ENCODE measurements around the gene KCNQ1OT1. TPM values are rescaled to one million over a fixed set of nuclear protein-coding genes. Genes with fewer than 3 reads are reported as not detected.

KCNQ1OT1 gene
- total and polyA plus RNA-seq, 12 donors = 0.01 to 0.73 (median 0.43) TPM

- H3K4me1 ChIP-seq = peaks cover 0 to 44% (median 16%) of the 10 kb centered on the region in 9 donors
- no peak for TF ChIP-seq CTCF (IDR thresholded peaks at IDR 0.05)
- WGBS, 2 donors = 87 to 91% methylated on average over 7 of the region's 7 CpGs
- H3K36me3 ChIP-seq = no peaks in the 10 kb centered on the region
- ATAC-seq (no peak), DNase-seq (no peak)
- no peak overlapping the region for H3K4me3 ChIP-seq
- intact Hi-C loops (cut with DNase I) = no loop called here
- no peaks in the 10 kb centered on the region for H3K9me3 ChIP-seq
- no peak overlapping the region for H3K27ac ChIP-seq
- H3K27me3 ChIP-seq = no peaks in the 10 kb centered on the region
Measured at GRCh38 chr11:2578929-2579270, 120.9 kb downstream of the KCNQ1OT1 start.

DNA sequence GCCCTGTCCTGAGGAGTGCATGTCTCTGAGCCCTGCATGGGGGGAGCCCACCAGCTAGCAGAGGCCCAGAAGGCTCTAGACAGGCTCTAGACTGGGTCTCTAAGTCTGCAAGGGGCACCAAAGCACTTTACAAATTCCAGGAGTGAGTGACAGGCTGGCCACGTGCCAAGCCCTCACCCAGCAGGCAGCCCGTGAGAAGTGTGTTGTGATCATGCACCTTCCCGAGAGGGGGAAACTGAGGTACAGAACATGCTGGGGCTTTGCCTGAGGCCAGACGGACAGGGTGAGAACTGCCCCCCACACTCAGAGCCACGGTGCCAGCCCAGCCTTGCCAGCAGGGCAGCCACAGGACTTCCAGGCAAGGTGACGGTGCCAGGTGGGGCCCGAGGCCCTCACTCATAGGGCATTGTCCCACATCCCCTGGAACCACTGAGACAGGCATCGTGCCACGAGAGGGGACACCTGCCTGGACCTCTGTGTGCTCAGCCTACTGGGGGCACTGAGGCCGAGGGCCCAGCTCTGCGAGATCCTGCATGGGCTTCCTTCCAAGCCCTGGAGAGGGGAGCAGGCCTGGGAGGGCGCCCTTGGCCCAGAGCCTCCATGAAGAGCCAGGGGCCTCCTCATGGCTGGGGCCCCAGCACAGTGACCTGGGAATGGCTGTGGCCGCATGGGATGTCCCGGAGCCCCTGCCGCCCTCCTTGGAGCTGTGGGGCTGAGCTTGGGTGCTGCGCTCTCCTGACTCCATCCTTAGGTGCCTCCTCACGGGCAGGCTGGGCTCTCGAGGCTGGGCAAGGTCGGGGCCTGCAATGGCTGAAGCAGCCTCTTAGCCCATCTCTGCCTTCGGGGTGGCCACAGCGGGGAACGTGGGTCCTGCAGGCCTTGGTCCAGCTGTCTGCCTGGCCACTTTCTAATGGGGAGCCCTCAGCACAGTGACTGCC lies 121.5 kb downstream of the KCNQ1OT1 start:
- DNase-seq = peak in 1 of 2 donors; percentile 14
- Histone ChIP-seq H3K4me1 (peaks cover 0 to 40% (median 16%) of the 10 kb centered on the region in 9 donors), H3K27ac (no peak overlapping the region), H3K36me3 (peaks cover 0 to 4% (median 0%) of the 10 kb centered on the region in 9 donors), H3K9me3 (no peaks in the 10 kb centered on the region), H3K27me3 (no peaks in the 10 kb centered on the region), H3K4me3 (no peak overlapping the region)
- peak in 5 of 8 donors; percentile 3 to 22 (median 9) for ATAC-seq
- WGBS, 2 donors = 78 to 85% methylated on average over 22 of the region's 22 CpGs
- intact Hi-C loops (cut with DNase I) = no loop called here
- TF ChIP-seq CTCF (IDR thresholded peaks at IDR 0.05) = no peak

DNA sequence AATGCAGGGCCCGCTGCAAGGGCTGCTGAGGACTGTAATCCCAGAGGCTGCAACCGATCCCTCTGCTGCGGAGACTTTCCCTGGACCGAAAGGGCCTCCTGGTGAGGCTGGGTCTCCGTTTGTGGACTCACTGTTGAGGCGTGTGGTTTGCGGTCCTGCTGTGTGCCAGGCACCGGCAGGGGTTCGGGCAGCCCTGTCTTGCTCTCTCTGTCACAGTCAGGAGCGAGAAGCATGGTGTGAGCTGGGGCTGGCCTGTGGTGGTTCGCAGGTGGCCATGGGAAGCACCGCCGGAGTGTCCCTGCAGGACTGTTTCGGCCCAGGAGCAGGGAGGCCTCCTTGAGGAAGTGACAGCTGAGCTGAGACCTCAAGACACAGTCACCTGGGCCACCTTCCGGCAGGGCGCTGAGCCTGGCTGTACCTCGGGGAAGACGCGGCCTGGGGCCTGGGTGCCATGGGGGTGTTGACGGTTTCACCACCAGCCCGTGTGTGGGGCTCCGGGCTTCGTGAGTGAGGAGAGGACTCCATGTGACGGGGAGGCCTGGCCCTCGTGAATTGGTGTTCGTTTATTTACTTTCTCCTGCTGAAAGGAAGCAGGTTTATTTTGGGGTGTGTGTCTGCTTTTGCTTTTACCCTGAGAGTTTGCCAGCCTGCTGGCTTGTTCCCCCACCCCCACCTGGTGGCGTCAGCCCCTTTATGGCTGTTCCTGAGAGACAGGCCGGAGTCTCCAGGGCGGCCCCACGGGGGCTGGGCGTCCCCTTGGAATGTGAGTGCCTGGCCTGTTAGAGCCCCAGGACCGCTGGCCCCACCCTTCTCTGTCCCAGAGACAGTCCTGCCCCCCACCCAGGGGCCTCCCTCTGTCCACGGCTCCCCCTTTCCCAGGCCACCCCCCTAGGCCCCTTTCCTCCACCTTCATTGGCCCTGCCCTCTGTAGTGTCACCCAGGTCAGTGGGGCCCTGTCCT lies 122.5 kb downstream of the KCNQ1OT1 start:
- Histone ChIP-seq H3K27me3 (no peaks in the 10 kb centered on the region), H3K4me3 (no peak overlapping the region), H3K27ac (no peak overlapping the region), H3K4me1 (peaks cover 0 to 30% (median 11%) of the 10 kb centered on the region in 9 donors), H3K9me3 (no peaks in the 10 kb centered on the region), H3K36me3 (peaks cover 0 to 4% (median 0%) of the 10 kb centered on the region in 9 donors)
- WGBS, 2 donors = 83 to 88% methylated on average over 33 of the region's 33 CpGs
- DNase-seq (peak in 1 of 2 donors; percentile 11), ATAC-seq (peak in 1 of 8 donors; percentile 6)
- intact Hi-C loops (cut with DNase I) = no loop called here
- no peak for TF ChIP-seq CTCF (IDR thresholded peaks at IDR 0.05)

GRCh38 chr11:2576549-2576948 lies 123.2 kb downstream of the KCNQ1OT1 start:
- Histone ChIP-seq H3K36me3 (peaks cover 0 to 4% (median 0%) of the 10 kb centered on the region in 9 donors), H3K27ac (no peak overlapping the region), H3K4me1 (peaks cover 0 to 24% (median 9%) of the 10 kb centered on the region in 9 donors), H3K4me3 (no peak overlapping the region), H3K27me3 (no peaks in the 10 kb centered on the region), H3K9me3 (no peaks in the 10 kb centered on the region)
- no peak for TF ChIP-seq CTCF (IDR thresholded peaks at IDR 0.05)
- WGBS, 2 donors = 86 to 94% methylated on average over 15 of the region's 15 CpGs
- DNase-seq = peak in 1 of 2 donors; percentile 5
- intact Hi-C loops (cut with DNase I) = no loop called here
- ATAC-seq = no peak

Measured in heart right ventricle (tissue), 16 donors.